HEK293 (cell line): ENCODE data around the gene COL11A2.

ENCODE experiments used
- PRDM10 ChIP-seq: fragments of 450-650 bp; formaldehyde crosslinking; IDR thresholded peaks from 2 replicates; pipeline ENCODE4 v1.5.1; 2016; ENCODE audit warnings: missing biosample characterization, missing genetic modification characterization
- TSHZ1 ChIP-seq: fragments of 450-650 bp; formaldehyde crosslinking; IDR thresholded peaks from 2 replicates; pipeline ENCODE4 v1.5.1; 2016; ENCODE audit warnings: missing biosample characterization, missing genetic modification characterization, borderline replicate concordance
- ZBTB26 ChIP-seq: fragments of 450-650 bp; formaldehyde crosslinking; optimal IDR thresholded peaks from 2 replicates; pipeline ENCODE3; 2016; ENCODE audit warnings: missing biosample characterization, mild to moderate bottlenecking, missing genetic modification characterization
- ZFP41 ChIP-seq: fragments of 450-650 bp; formaldehyde crosslinking; IDR thresholded peaks from 2 replicates; pipeline ENCODE4 v1.5.1; 2016; ENCODE audit warnings: missing biosample characterization, missing genetic modification characterization, borderline replicate concordance
- ZNF174 ChIP-seq: fragments of 450-650 bp; formaldehyde crosslinking; IDR thresholded peaks from 2 replicates; pipeline ENCODE4 v1.5.0; 2017; ENCODE audit warnings: missing biosample characterization, mild to moderate bottlenecking, missing genetic modification characterization
- ZNF274 ChIP-seq, 2 experiments: fragments of 200-500 bp in 1 of 2; fragments of 450-650 bp in 1 of 2; sonication (Bioruptor generic) in 1 of 2; formaldehyde crosslinking in 1 of 2; IDR thresholded peaks; 2 replicates each; pipeline versions ENCODE4 v1.5.1 to v1.6.1; 2014 to 2016; ENCODE audit warnings: borderline replicate concordance in 1 of 2, inconsistent platforms in 1 of 2, low read length in 1 of 2, missing biosample characterization in 1 of 2, missing genetic modification characterization in 1 of 2
- ZNF561 ChIP-seq: fragments of 450-650 bp; IDR thresholded peaks from 2 replicates; pipeline ENCODE4 v1.5.1; 2018; ENCODE audit warnings: missing biosample characterization, missing genetic modification characterization, borderline replicate concordance
- ZNF701 ChIP-seq: fragments of 450-650 bp; formaldehyde crosslinking; IDR thresholded peaks from 2 replicates; pipeline ENCODE4 v1.5.1; 2016; ENCODE audit warnings: missing biosample characterization, missing genetic modification characterization
- ZSCAN23 ChIP-seq: fragments of 450-650 bp; formaldehyde crosslinking; IDR thresholded peaks from 2 replicates; pipeline ENCODE4 v1.5.1; 2016; ENCODE audit warnings: missing biosample characterization, missing genetic modification characterization
- TF ChIP-seq, protein P1 (sequence below): fragments of 450-650 bp; formaldehyde crosslinking; IDR thresholded peaks from 2 replicates; pipeline ENCODE4 v1.5.1; 2016; ENCODE audit warnings: missing biosample characterization, missing genetic modification characterization
- TF ChIP-seq, protein P2 (sequence below): fragments of 450-650 bp; formaldehyde crosslinking; IDR thresholded peaks from 2 replicates; pipeline ENCODE4 v1.5.1; 2016; ENCODE audit warnings: missing biosample characterization, missing genetic modification characterization

DNA sequence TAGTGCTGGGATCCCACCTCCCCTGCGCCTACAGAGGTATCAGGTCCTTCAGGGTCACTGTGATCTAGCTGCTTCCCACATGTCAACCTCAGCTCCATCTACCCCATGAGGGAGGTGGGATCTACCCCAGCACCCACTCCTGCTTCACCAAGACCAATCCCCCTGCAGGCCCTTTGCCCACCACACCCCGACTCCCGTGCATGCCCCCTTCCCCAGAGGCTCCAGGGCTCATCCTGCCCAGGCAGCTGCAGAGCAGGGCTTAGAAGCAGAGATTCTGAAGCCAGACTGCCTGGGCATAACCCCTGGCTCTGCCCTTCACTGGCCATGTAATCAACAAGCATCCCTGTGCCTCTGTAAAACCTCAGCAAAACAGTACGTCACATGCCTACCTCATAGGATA is 17.5 kb downstream of the COL11A2 start:
- TF ChIP-seq, protein P1, sequence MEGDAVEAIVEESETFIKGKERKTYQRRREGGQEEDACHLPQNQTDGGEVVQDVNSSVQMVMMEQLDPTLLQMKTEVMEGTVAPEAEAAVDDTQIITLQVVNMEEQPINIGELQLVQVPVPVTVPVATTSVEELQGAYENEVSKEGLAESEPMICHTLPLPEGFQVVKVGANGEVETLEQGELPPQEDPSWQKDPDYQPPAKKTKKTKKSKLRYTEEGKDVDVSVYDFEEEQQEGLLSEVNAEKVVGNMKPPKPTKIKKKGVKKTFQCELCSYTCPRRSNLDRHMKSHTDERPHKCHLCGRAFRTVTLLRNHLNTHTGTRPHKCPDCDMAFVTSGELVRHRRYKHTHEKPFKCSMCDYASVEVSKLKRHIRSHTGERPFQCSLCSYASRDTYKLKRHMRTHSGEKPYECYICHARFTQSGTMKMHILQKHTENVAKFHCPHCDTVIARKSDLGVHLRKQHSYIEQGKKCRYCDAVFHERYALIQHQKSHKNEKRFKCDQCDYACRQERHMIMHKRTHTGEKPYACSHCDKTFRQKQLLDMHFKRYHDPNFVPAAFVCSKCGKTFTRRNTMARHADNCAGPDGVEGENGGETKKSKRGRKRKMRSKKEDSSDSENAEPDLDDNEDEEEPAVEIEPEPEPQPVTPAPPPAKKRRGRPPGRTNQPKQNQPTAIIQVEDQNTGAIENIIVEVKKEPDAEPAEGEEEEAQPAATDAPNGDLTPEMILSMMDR = no peak
- TF ChIP-seq, protein P2, sequence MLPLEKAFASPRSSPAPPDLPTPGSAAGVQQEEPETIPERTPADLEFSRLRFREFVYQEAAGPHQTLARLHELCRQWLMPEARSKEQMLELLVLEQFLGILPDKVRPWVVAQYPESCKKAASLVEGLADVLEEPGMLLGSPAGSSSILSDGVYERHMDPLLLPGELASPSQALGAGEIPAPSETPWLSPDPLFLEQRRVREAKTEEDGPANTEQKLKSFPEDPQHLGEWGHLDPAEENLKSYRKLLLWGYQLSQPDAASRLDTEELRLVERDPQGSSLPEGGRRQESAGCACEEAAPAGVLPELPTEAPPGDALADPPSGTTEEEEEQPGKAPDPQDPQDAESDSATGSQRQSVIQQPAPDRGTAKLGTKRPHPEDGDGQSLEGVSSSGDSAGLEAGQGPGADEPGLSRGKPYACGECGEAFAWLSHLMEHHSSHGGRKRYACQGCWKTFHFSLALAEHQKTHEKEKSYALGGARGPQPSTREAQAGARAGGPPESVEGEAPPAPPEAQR = no peak
- TF ChIP-seq PRDM10 (tag by site-specific recombination) = no peak
- no peak for TF ChIP-seq ZNF174 (tag by site-specific recombination)
- no peak for TF ChIP-seq ZNF561 (tag by site-specific recombination)
- no peak for TF ChIP-seq ZSCAN23 (tag by site-specific recombination)
- no peak for TF ChIP-seq TSHZ1 (tag by site-specific recombination)
- TF ChIP-seq ZBTB26 (tag by site-specific recombination) = no peak
- TF ChIP-seq ZNF701 (tag by site-specific recombination) = no peak
- no peak for TF ChIP-seq ZNF274 (IDR thresholded peaks at IDR 0.05; ENCODE audit: low read length)
- no peak for TF ChIP-seq ZNF274 (tag by site-specific recombination; IDR thresholded peaks at IDR 0.05; ENCODE audit: borderline replicate concordance)
- no peak for TF ChIP-seq ZFP41 (tag by site-specific recombination)
